Left lung (tissue), 10 donors: ENCODE measurements around the gene FUT6. TPM values are rescaled to one million over a fixed set of nuclear protein-coding genes. Genes with fewer than 3 reads are reported as not detected.
"Not testable (repeated sequence)": the region's sequence is repeated elsewhere in the genome, so short reads cannot be mapped to it uniquely, and the experiment has no call there.

ENCODE experiments used
- ATAC-seq: fragments of 200-7000 bp; cut with Tn5 transposase; one replicate; pipeline ENCODE4 v1.9.1; 2020; ENCODE audit warnings: moderate library complexity
- DNase-seq, 4 donors: peaks; one replicate each; pipeline ENCODE4 v3.0.0-alpha.2; 2013 to 2020
- H3K27ac ChIP-seq, 2 donors: fragments of 200-600 bp; sonication (generic) in 1 of 2; one replicate each; pipeline versions ENCODE4 v1.5.0 to v1.8.0; 2020 to 2021
- H3K27me3 ChIP-seq, 2 donors: fragments of 200-600 bp; sonication (generic) in 1 of 2; one replicate each; pipeline versions ENCODE4 v1.5.0 to v1.8.0; 2020 to 2021
- H3K36me3 ChIP-seq, 2 donors: fragments of 200-600 bp; sonication (generic) in 1 of 2; one replicate each; pipeline versions ENCODE4 v1.5.0 to v1.8.0; 2020 to 2021
- H3K4me1 ChIP-seq, 2 donors: fragments of 200-600 bp; one replicate each; pipeline ENCODE4 v1.8.0; 2021
- H3K4me3 ChIP-seq, 2 donors: fragments of 200-600 bp; sonication (generic) in 1 of 2; one replicate each; pipeline versions ENCODE4 v1.5.0 to v1.8.0; 2020 to 2021; ENCODE audit warnings: mild to moderate bottlenecking in 1 of 2
- H3K9me3 ChIP-seq, 2 donors: fragments of 200-600 bp; sonication (generic) in 1 of 2; one replicate each; pipeline versions ENCODE4 v1.5.0 to v1.8.0; 2020 to 2021
- intact Hi-C, 2 donors: fragments of 100-400 bp; cut with DNase I; formaldehyde crosslinking; loops; one replicate each; pipeline versions ENCODE4 v1.11.2 to v1.14.2; 2022
- polyA plus RNA-seq, 6 donors: library from polyadenylated mRNA; unstranded; fragments of 120-200 nt; gene quantifications; one replicate each; pipeline ENCODE4 v1.2.1, GENCODE V29; 2013; ENCODE audit not compliant: insufficient read length in 6 of 6
- total RNA-seq, 2 donors: library from RNA; stranded (reverse); fragmentation: NEBNext Ultra II Directional; extraction: Animal tissue kit (Norgen Biotek cat#: 25700); gene quantifications; one replicate each; pipeline ENCODE4 v1.2.1, GENCODE V29; 2021
- TF ChIP-seq, protein P1 (sequence below), 2 donors: fragments of 200-600 bp; sonication (generic) in 1 of 2; IDR thresholded peaks; one replicate each; pipeline versions ENCODE4 v1.5.0 to v1.8.0; 2021; ENCODE audit warnings: antibody characterized with exemption in 2 of 2
- donor health status: DM: no; HTN: yes; CAD: no.
- donor health status: DM: no; HTN: no; CAD: no.

The FUT6 gene
- total and polyA plus RNA-seq, 8 donors, result 0.32 to 0.87 (median 0.70) TPM

GRCh38 chr19:5880604-5881078, 41.1 kb upstream of the FUT6 start:
- H3K27me3 ChIP-seq, result peaks cover 0 to 62% of the 10 kb centered on the region in 2 donors
- H3K36me3 ChIP-seq, result no peaks in the 10 kb centered on the region
- no peaks in the 10 kb centered on the region for H3K9me3 ChIP-seq
- ATAC-seq (peak; percentile 76), DNase-seq (peak in 3 of 4 donors; percentile 13 to 49 (median 44))
- no peak overlapping the region for H3K27ac ChIP-seq
- TF ChIP-seq, protein P1, sequence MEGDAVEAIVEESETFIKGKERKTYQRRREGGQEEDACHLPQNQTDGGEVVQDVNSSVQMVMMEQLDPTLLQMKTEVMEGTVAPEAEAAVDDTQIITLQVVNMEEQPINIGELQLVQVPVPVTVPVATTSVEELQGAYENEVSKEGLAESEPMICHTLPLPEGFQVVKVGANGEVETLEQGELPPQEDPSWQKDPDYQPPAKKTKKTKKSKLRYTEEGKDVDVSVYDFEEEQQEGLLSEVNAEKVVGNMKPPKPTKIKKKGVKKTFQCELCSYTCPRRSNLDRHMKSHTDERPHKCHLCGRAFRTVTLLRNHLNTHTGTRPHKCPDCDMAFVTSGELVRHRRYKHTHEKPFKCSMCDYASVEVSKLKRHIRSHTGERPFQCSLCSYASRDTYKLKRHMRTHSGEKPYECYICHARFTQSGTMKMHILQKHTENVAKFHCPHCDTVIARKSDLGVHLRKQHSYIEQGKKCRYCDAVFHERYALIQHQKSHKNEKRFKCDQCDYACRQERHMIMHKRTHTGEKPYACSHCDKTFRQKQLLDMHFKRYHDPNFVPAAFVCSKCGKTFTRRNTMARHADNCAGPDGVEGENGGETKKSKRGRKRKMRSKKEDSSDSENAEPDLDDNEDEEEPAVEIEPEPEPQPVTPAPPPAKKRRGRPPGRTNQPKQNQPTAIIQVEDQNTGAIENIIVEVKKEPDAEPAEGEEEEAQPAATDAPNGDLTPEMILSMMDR (IDR thresholded peaks at IDR 0.05), result no peak
- intact Hi-C loops, result no loop called here
- peaks cover 0 to 5% of the 10 kb centered on the region in 2 donors for H3K4me1 ChIP-seq
- H3K4me3 ChIP-seq, result no peak overlapping the region

DNA sequence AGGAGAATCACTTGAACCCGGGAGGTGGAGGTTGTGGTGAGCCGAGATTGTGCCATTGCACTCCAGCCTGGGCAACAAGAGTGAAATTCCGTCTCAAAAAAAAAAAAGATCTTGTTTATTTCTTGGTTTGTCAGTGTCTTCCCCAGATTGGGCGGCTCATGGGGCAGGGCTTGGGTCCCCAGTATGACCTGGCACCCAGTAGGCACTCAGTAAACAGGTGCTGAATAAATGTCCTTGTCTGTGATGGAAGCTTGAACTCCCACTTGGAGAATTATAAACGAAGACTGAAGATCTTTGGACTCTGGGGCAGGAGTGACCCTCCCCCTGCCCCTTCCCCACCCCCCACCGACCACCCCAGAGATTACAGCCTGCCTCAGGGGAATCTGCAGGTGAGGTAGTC, 40.7 kb upstream of the FUT6 start:
- ATAC-seq (no peak), DNase-seq (no peak)
- Histone ChIP-seq H3K27me3 (peaks cover 0 to 62% of the 10 kb centered on the region in 2 donors), H3K9me3 (no peaks in the 10 kb centered on the region), H3K36me3 (no peaks in the 10 kb centered on the region), H3K4me3 (no peak overlapping the region), H3K27ac (no peak overlapping the region), H3K4me1 (peaks cover 0 to 5% of the 10 kb centered on the region in 2 donors)
- intact Hi-C loops, result no loop called here
- TF ChIP-seq, protein P1 (IDR thresholded peaks at IDR 0.05), result no peak

DNA sequence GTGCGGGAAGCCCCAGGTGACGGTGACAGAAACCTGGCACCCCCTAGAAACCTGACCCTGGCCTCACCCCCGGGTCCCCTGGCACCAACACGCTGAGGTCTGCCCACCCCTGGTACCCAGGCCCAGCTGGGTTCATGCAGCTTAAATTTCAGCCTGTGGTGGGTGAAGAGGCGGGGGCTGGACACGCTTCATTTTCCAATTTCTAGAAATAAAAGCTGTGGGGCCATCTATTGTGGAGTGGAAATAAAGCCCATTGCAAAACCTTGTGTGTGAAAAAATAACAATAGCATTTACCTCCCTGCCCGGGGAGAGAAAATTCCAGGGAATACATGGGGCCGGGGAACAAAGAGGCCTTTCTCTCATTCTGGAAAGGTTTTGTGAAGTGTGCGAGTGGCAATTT, 38.4 kb upstream of the FUT6 start:
- ATAC-seq (no peak), DNase-seq (no peak)
- Histone ChIP-seq H3K4me3 (no peak overlapping the region), H3K4me1 (peaks cover 0 to 5% of the 10 kb centered on the region in 2 donors), H3K9me3 (no peaks in the 10 kb centered on the region), H3K27ac (no peak overlapping the region), H3K36me3 (no peaks in the 10 kb centered on the region), H3K27me3 (peaks cover 0 to 62% of the 10 kb centered on the region in 2 donors)
- intact Hi-C loops, result no loop called here
- TF ChIP-seq, protein P1 (IDR thresholded peaks at IDR 0.05), result no peak

DNA sequence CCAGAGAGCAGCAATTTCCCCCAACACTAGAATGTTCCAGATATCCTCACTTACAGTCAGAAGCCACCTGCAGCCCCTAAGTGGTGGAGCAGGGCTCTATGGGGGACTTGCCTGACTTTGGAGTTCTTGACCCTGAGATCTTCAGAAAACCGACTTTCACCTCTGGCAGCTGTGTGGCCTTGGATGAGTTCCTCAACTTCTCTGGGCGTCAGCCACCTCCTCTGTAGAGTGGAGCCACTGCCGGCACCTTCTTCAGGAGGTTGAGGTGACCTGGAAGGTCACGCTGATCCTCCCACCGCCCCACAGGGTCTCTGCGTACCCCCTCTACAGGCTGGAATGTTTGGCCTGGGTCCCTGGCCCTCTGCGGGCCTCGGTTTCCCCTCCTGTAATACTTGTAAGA, 37.9 kb upstream of the FUT6 start:
- intact Hi-C loops, result no loop called here
- Histone ChIP-seq H3K9me3 (no peaks in the 10 kb centered on the region), H3K27me3 (peaks cover 0 to 62% of the 10 kb centered on the region in 2 donors), H3K36me3 (no peaks in the 10 kb centered on the region), H3K4me1 (peaks cover 0 to 5% of the 10 kb centered on the region in 2 donors), H3K27ac (no peak overlapping the region), H3K4me3 (no peak overlapping the region)
- no peak for ATAC-seq
- no peak for DNase-seq
- TF ChIP-seq, protein P1 (IDR thresholded peaks at IDR 0.05), result no peak

DNA sequence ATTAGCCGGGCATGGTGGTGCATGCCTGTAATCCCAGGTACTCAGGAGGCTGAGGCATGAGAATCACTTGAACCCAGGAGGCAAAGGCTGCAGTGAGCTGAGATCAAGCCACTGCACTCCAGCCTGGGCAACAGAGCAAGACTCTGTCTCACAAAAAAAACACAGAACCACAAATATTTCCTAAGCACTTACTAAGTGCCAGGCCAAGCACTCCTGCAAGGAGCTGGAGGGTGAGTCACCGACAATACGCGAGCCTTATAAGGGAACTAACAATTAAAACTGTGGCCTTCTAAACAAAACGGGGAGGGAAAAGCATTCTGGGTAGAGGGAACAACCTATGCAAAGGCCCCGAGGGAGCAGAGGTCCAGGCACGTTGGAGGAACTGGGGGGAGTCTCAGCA, 35.0 kb upstream of the FUT6 start:
- H3K36me3 ChIP-seq, H3K9me3 ChIP-seq, H3K4me3 ChIP-seq, H3K4me1 ChIP-seq, ATAC-seq, DNase-seq, intact Hi-C loops, H3K27ac ChIP-seq: not testable (repeated sequence)
- peaks cover 0 to 35% of the 10 kb centered on the region in 2 donors for H3K27me3 ChIP-seq

- no peaks in the 10 kb centered on the region for H3K36me3 ChIP-seq
- H3K27me3 ChIP-seq, result peaks cover 0 to 27% of the 10 kb centered on the region in 2 donors
- TF ChIP-seq, protein P1 (IDR thresholded peaks at IDR 0.05), result no peak
- H3K4me1 ChIP-seq, result no peaks in the 10 kb centered on the region
- DNase-seq (peak in 1 of 4 donors; percentile 29), ATAC-seq (no peak)
- no peak overlapping the region for H3K4me3 ChIP-seq
- H3K9me3 ChIP-seq, result no peaks in the 10 kb centered on the region
- no peak overlapping the region for H3K27ac ChIP-seq
- intact Hi-C loops, result no loop called here
These were observed 34.2 kb upstream of the FUT6 start for GRCh38 chr19:5873617-5874199.
